Progenitor cell of endocrine pancreas (in vitro differentiated cells): ENCODE data around the gene PTER. TPM values are rescaled to one million over a fixed set of nuclear protein-coding genes. Genes with fewer than 3 reads are reported as not detected.

Source experiments
- DNase-seq: peaks from one replicate; pipeline ENCODE4 v3.0.0; 2021; ENCODE audit warnings: low spot score; ENCODE audit not compliant: unreplicated experiment
- H3K27ac Mint-ChIP-seq: 2 replicates; pipeline ENCODE4 v1.8.0; 2021; ENCODE audit warnings: mild to moderate bottlenecking, moderate library complexity, mixed read lengths
- H3K27me3 Mint-ChIP-seq: 2 replicates; pipeline ENCODE4 v1.8.0; 2021; ENCODE audit warnings: mixed read lengths
- H3K36me3 Mint-ChIP-seq: 2 replicates; pipeline ENCODE4 v1.8.0; 2022; ENCODE audit warnings: mixed read lengths; ENCODE audit not compliant: insufficient read depth
- H3K4me1 Mint-ChIP-seq: 2 replicates; pipeline ENCODE4 v1.8.0; 2021; ENCODE audit warnings: low read depth, mixed read lengths
- H3K4me3 Mint-ChIP-seq: 2 replicates; pipeline ENCODE4 v1.8.0; 2021; ENCODE audit warnings: low read depth, mild to moderate bottlenecking, moderate library complexity, mixed read lengths
- H3K9me3 Mint-ChIP-seq: 2 replicates; pipeline ENCODE4 v1.8.0; 2021; ENCODE audit warnings: low read depth, mixed read lengths
- long read RNA-seq: library from polyadenylated mRNA; unstranded; transcript quantifications from one replicate; pipeline ENCODE4 v2.0.0, GENCODE V29; 2020
- total RNA-seq: library from RNA; stranded (reverse); gene quantifications from 2 replicates; pipeline ENCODE4 v1.2.1, GENCODE V29; 2021
- TF ChIP-seq, protein P1 (sequence below): fragments of 200-600 bp; sonication (generic); IDR thresholded peaks from one replicate; pipeline ENCODE4 v1.5.0; 2021; ENCODE audit warnings: antibody characterized with exemption, mild to moderate bottlenecking; ENCODE audit not compliant: unreplicated experiment

PTER gene, protein sequence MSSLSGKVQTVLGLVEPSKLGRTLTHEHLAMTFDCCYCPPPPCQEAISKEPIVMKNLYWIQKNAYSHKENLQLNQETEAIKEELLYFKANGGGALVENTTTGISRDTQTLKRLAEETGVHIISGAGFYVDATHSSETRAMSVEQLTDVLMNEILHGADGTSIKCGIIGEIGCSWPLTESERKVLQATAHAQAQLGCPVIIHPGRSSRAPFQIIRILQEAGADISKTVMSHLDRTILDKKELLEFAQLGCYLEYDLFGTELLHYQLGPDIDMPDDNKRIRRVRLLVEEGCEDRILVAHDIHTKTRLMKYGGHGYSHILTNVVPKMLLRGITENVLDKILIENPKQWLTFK
- 9.2 and 9.5 TPM in 2 replicates for total RNA-seq
- long read RNA-seq, transcript PTER-205 (5 exons, 1,203 nt), result minor isoform, 9 of 51 reads
- long read RNA-seq, transcript PTER-202 (6 exons, 3,777 nt), result major isoform, 14 of 51 reads
- long read RNA-seq, partial matches to known transcripts, result 2 of 51 reads
- long read RNA-seq, other reads (novel, unspliced or antisense), result 24 of 51 reads

DNA sequence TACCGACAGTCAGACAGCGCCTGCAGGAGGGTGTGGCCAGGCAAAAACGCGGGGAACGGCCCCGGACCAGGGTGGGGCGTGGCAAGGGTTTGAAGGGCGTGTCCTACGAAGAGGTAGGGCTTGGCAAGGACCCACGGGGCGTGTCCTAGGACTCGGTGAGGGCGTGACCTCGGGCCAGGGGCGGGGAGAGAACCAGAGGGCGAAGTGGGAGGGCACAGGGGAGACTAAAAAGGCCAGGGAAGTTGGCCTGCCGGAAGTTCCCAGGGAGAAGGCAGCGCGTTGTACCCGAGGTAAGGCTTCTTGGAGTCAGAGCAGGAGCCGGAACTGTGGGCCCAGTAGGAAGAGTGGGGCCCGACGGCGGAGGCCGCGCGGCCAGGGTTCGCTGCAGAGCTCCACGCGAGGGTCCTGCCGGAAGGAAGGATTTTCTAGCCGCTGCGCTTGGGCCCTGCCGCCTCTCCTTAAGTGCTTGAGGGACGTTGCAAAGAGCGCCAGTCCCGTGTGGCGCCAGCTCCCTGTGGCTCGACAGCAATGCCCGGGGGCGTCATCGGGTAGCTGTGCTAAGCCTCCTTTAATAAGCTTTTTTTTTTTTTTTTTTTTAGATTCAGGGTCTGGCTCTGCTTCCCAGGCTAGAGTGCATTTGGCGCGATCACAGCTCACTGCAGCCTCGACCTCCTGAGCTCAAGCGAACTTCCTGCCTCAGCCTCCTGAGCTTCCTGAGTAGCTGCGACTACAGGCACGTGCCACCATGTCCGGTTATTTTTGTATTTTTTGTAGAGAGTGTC is at the start of gene PTER:
PTER (plus strand) TSS at position 253 of the 782 bp plus-strand sequence. CDS start 47,375 bp downstream, outside the sequence.
- H3K36me3 Mint-ChIP-seq, result peaks cover 1% of the 10 kb centered on the region
- H3K9me3 Mint-ChIP-seq, result no peaks in the 10 kb centered on the region
- H3K27ac Mint-ChIP-seq, result peak within 1 kb of the TSS; percentile 78
- TF ChIP-seq, protein P1, sequence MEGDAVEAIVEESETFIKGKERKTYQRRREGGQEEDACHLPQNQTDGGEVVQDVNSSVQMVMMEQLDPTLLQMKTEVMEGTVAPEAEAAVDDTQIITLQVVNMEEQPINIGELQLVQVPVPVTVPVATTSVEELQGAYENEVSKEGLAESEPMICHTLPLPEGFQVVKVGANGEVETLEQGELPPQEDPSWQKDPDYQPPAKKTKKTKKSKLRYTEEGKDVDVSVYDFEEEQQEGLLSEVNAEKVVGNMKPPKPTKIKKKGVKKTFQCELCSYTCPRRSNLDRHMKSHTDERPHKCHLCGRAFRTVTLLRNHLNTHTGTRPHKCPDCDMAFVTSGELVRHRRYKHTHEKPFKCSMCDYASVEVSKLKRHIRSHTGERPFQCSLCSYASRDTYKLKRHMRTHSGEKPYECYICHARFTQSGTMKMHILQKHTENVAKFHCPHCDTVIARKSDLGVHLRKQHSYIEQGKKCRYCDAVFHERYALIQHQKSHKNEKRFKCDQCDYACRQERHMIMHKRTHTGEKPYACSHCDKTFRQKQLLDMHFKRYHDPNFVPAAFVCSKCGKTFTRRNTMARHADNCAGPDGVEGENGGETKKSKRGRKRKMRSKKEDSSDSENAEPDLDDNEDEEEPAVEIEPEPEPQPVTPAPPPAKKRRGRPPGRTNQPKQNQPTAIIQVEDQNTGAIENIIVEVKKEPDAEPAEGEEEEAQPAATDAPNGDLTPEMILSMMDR, result no peak
- peak; percentile 90 for DNase-seq
- peaks cover 9% of the 10 kb centered on the region for H3K27me3 Mint-ChIP-seq
- peaks cover 25% of the 10 kb centered on the region for H3K4me1 Mint-ChIP-seq
- H3K4me3 Mint-ChIP-seq, result peak within 1 kb of the TSS; percentile 80

DNA sequence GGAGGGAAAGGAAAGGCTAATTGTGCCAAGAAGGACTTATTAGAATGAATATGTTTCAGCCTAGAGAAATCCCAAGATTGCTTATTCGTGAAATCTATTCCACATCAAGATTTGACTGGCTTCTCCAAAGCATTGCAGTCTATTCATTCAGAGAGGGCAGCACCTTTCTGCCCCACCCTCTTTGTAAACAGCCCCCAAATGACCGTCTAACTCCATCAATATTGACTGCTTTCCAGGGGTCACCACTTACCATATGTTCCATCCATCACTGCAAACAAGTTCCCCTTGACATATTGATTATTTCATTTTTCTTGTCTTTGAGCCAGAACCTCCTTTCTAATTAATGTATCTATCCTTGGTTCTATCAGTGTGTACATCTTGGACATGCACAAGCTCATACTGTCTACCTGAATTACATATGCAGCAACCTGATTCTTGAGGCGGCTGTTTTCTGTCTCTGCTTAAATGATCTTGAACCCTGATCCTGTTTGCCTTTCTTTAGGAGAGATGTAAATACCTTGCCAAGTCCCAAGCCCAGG is 44.2 kb upstream of the PTER start:
- TF ChIP-seq, protein P1, result no peak
- H3K4me1 Mint-ChIP-seq, result peaks cover 15% of the 10 kb centered on the region
- no peaks in the 10 kb centered on the region for H3K36me3 Mint-ChIP-seq
- H3K27me3 Mint-ChIP-seq, result no peaks in the 10 kb centered on the region
- DNase-seq, result no peak
- peaks cover 3% of the 10 kb centered on the region for H3K9me3 Mint-ChIP-seq
- H3K27ac Mint-ChIP-seq, result no peak overlapping the region
- no peak overlapping the region for H3K4me3 Mint-ChIP-seq

DNA sequence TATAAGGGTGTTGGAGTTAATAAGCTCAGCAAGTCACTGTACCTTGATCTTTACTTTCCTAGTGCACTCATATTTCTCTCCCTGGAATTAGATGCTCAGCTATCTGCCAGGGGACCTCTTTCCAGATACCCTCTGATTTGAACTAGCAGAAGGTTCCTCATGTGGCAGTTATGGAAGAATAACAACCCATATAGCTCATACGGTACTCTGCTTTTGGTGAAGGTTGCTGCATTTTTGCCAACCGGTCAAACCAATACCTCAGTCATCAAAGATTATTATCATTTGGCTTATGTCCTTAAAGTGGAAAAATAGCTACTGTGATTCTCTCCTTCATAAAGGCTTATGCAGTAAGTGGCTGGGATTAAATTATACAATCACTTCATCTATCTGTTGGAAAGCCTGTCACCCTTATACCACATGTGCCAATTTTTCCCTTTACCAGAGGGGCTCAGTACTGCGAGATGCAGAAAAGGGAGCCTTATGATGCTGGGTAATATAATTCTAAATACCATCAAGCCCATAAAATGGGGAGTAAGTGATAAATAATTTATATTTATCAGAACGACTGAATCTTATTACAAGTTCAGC is 43.4 kb upstream of the PTER start:
- peaks cover 15% of the 10 kb centered on the region for H3K4me1 Mint-ChIP-seq
- peaks cover 3% of the 10 kb centered on the region for H3K9me3 Mint-ChIP-seq
- no peak overlapping the region for H3K4me3 Mint-ChIP-seq
- TF ChIP-seq, protein P1, result no peak
- H3K36me3 Mint-ChIP-seq, result no peaks in the 10 kb centered on the region
- no peak for DNase-seq
- H3K27me3 Mint-ChIP-seq, result no peaks in the 10 kb centered on the region
- H3K27ac Mint-ChIP-seq, result no peak overlapping the region

DNA sequence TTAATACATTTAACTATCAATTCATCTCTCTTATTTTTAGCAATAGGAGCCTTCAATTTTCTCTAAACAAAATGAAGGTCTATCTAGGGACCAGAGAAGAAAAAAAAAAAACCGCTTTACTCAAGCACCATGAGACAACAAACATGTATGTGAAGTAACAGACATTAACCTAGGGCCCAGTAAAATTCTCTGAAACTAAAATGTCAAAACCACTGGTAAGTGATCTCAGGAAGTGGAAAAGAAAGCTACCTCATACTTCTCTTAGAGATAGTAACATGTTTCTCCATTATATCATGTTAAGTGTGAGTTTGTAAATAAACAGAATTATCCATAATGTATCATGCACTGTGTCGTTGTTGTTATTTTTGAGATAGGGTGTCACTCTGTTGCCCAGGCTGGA is 35.4 kb upstream of the PTER start:
- no peaks in the 10 kb centered on the region for H3K9me3 Mint-ChIP-seq
- H3K4me3 Mint-ChIP-seq, result no peak overlapping the region
- TF ChIP-seq, protein P1, result no peak
- DNase-seq, result no peak
- H3K4me1 Mint-ChIP-seq, result peaks cover 10% of the 10 kb centered on the region
- H3K36me3 Mint-ChIP-seq, result no peaks in the 10 kb centered on the region
- no peak overlapping the region for H3K27ac Mint-ChIP-seq
- no peaks in the 10 kb centered on the region for H3K27me3 Mint-ChIP-seq

DNA sequence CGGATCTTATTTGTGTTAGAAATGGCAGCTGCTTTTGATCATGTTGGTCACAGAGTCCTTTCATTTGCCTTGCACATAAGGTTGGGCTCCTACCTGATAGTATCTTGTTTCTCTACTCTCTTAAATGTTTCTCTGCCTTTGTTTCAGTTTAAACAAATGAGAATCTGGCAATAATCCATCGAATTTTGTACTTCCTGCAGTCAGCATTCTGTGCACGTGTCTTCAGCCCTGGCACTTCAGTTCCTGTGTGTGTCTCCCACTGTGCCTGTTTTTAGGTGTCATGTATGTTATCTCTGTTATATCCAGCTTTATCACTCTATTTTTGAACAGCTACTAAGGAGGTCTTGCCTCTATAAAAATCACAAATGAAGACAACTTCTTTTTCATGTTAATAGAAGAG is 28.4 kb upstream of the PTER start:
- no peaks in the 10 kb centered on the region for H3K36me3 Mint-ChIP-seq
- H3K27ac Mint-ChIP-seq, result no peak overlapping the region
- no peaks in the 10 kb centered on the region for H3K27me3 Mint-ChIP-seq
- no peak overlapping the region for H3K4me3 Mint-ChIP-seq
- H3K9me3 Mint-ChIP-seq, result no peaks in the 10 kb centered on the region
- DNase-seq, result no peak
- peaks cover 24% of the 10 kb centered on the region for H3K4me1 Mint-ChIP-seq
- TF ChIP-seq, protein P1, result no peak
